AG09309 (cell line): Measurements from ENCODE around the gene SETBP1.

Experiments
- DNase-seq: peaks from one replicate; pipeline ENCODE4 v3.0.0-alpha.2; 2010; ENCODE audit warnings: low read depth
- H3K4me3 ChIP-seq: 2 replicates; pipeline ENCODE4 v1.5.1; 2011; ENCODE audit warnings: mild to moderate bottlenecking, low read depth, low read length, moderate library complexity; ENCODE audit not compliant: control insufficient read depth
- CTCF ChIP-seq: IDR thresholded peaks from 2 replicates; pipeline ENCODE4 v1.5.1; 2011; ENCODE audit warnings: mild to moderate bottlenecking, low read depth, low read length, inconsistent platforms; ENCODE audit not compliant: insufficient read depth, control insufficient read depth; ENCODE audit errors: missing control alignments

The SETBP1 gene

GRCh38 chr18:44835703-44836102 is 155.0 kb downstream of the SETBP1 start:
- no peak overlapping the region for H3K4me3 ChIP-seq
- no peak for DNase-seq
- TF ChIP-seq CTCF = no peak

- no peak for TF ChIP-seq CTCF
- DNase-seq = no peak
- H3K4me3 ChIP-seq = no peak overlapping the region
Measured at GRCh38 chr18:44836263-44836662, 155.6 kb downstream of the SETBP1 start.

- TF ChIP-seq CTCF = no peak
Measured at GRCh38 chr18:44837482-44838180, 156.9 kb downstream of the SETBP1 start.

GRCh38 chr18:44838971-44839666 is 158.4 kb downstream of the SETBP1 start:
- H3K4me3 ChIP-seq = no peak overlapping the region

More at GRCh38 chr18:44837482-44838180, 156.9 kb downstream of the SETBP1 start:
- H3K4me3 ChIP-seq = no peak overlapping the region
- DNase-seq = no peak

GRCh38 chr18:44840058-44840790 is 159.5 kb downstream of the SETBP1 start:
- DNase-seq = no peak

More at GRCh38 chr18:44838971-44839666, 158.4 kb downstream of the SETBP1 start:
- peak; percentile 8 for DNase-seq
- TF ChIP-seq CTCF = no peak

More at GRCh38 chr18:44840058-44840790, 159.5 kb downstream of the SETBP1 start:
- no peak overlapping the region for H3K4me3 ChIP-seq
- TF ChIP-seq CTCF = no peak
